AG04450 (cell line): Measurements from ENCODE around the gene HASPIN. TPM values are rescaled to one million over a fixed set of nuclear protein-coding genes. Genes with fewer than 3 reads are reported as not detected.

Experiments
- CTCF ChIA-PET: fragments of 300-600, 350-600 bp; formaldehyde crosslinking; extraction: SDS; loops from one replicate; lab custom pipeline; 2022; ENCODE audit warnings: antibody characterized with exemption, inconsistent platforms; lab: Charles Lee
- POLR2A ChIA-PET: fragments of 350-600 bp; formaldehyde crosslinking; extraction: SDS; loops from one replicate; lab custom pipeline; 2021; ENCODE audit warnings: antibody characterized with exemption, inconsistent platforms; lab: Yijun Ruan, JAX
- DNase-seq: peaks from one replicate; pipeline ENCODE4 v3.0.0-alpha.2; 2011; ENCODE audit warnings: low read depth, low spot score
- H3K27ac ChIP-seq: one replicate; pipeline ENCODE4 v1.5.1; 2012; ENCODE audit warnings: low read depth, low read length, control low read depth
- H3K27me3 ChIP-seq: one replicate; pipeline ENCODE4 v1.6.0; 2012; ENCODE audit warnings: low read length; ENCODE audit not compliant: control insufficient read depth, insufficient read depth
- H3K4me3 ChIP-seq: 2 replicates; pipeline ENCODE4 v1.5.1; 2011; ENCODE audit warnings: mild to moderate bottlenecking, low read depth, low read length, control low read depth
- H3K9me3 ChIP-seq: 2 replicates; pipeline ENCODE4 v1.5.1; 2012; ENCODE audit warnings: low read length; ENCODE audit not compliant: control insufficient read depth, insufficient read depth
- CTCF ChIP-seq: IDR thresholded peaks from 2 replicates; pipeline ENCODE4 v1.5.1; 2011; ENCODE audit warnings: low read depth, low read length, control low read depth, inconsistent platforms
- polyA minus RNA-seq: library from RNA; depleted of rRNA, polyadenylated mRNA; stranded (reverse); fragments of >200 nt; gene quantifications from 2 replicates; pipeline ENCODE4 v1.2.3, GENCODE V29; 2011; rRNA and poly(A)+ RNA removed
- polyA plus RNA-seq: library from polyadenylated mRNA; depleted of rRNA; stranded (reverse); fragments of >200 nt; gene quantifications from 2 replicates; pipeline ENCODE4 v1.2.3, GENCODE V29; 2011; rRNA removed

HASPIN gene
- polyA plus RNA-seq (1.3 and 1.6 TPM in 2 replicates), polyA minus RNA-seq (2.3 and 3.3 TPM in 2 replicates)

- peak; percentile 34 for TF ChIP-seq CTCF
- H3K27ac ChIP-seq = peak within 1 kb of the TSS; percentile 57
- ChIA-PET CTCF (interaction anchor here (0.6 to 2.2 kb wide), 7 partner anchors 9 to 1309 kb away, joined by 3 to 18 read pairs (median 7); partner anchors contain the start of genes NCBP3 and P2RX5), POLR2A (interaction anchor here (1.0 to 2.4 kb wide), 3 partner anchors 27 to 171 kb away, joined by 3 to 14 read pairs (median 3); partner anchors contain the start of genes EMC6, P2RX5 and TAX1BP3)
- no peaks in the 10 kb centered on the region; the same call in 1 of the 2 replicates for H3K9me3 ChIP-seq
- DNase-seq = peak; percentile 62
- no peaks in the 10 kb centered on the region for H3K27me3 ChIP-seq
- peak within 1 kb of the TSS; percentile 94 for H3K4me3 ChIP-seq
These were observed at the start of gene HASPIN for GRCh38 chr17:3723556-3724377. Gene HASPIN (plus strand): TSS chr17:3723903. CDS start chr17:3723936, 33 bp downstream.

DNA sequence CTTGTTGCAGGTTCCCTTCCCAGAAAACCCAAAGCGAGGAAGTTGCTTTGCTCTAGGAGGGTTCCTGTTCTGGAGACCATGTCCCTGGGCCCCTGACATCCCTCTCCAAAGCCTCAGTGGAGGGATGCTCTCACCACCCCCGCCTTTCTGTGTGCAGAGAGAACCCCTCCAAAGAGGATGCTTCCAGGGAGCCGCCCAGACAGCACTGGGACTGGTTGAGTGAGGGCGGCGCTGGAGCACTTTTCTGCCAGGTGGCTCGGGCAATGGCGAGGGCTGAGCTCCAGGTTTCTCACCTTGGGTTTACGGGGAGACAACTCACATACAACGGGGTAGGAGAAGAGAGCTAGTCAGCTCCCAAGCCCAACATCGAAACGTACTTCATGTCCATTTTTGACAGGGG lies 47.8 kb upstream of the HASPIN start:
- peaks cover 5% of the 10 kb centered on the region for H3K27me3 ChIP-seq
- CTCF ChIA-PET = interaction anchor here (0.6 kb wide), 1 partner anchor 162 kb away, joined by 5 read pairs; no protein-coding TSS in a partner anchor
- H3K9me3 ChIP-seq = no peaks in the 10 kb centered on the region; the same call in 1 of the 2 replicates
- TF ChIP-seq CTCF = no peak
- H3K4me3 ChIP-seq = no peak overlapping the region
- H3K27ac ChIP-seq = no peak overlapping the region
- POLR2A ChIA-PET = no interaction called here
- no peak for DNase-seq

DNA sequence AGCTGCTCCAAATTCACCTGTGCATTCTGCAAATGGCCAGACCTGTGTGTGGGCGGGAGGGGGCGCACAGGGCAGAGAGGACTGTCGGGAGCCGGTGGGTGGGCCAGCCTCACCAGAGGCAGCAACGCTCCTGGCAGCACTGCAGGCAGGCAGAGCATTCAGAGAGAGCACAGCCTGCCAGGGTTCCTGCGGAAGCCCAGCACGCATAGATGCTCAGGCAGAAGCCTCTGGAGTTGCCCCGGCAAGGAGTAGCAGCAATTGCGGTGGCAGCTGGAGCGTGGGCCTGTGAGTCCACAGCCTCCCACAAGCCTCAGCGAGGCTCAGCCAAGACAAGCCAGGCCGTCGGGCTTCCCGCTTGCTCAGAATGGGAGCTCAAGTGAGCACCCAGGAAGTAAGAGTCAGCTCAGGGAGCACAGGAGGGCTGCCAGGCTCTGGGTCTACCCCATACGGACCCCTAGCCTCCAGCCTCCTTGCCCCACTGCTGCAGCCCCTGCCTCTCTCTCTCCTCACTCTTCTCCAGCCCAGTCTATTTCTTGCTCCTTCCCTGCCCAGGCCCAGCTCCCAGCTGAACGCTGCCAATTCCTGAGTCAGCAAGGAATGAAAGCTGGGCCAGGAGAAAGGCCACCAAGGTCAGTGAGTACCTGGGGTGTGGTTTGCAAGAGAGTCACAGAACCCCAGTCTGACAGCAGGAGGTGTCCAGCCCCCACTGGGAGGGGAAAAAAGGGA lies 45.4 kb upstream of the HASPIN start:
- POLR2A ChIA-PET = interaction anchor here (1.8 kb wide), 1 partner anchor 11 kb away, joined by 10 read pairs; no protein-coding TSS in a partner anchor
- H3K27ac ChIP-seq = no peak overlapping the region
- CTCF ChIA-PET = interaction anchor here (0.7 kb wide), 1 partner anchor 8 kb away, joined by 3 read pairs; no protein-coding TSS in a partner anchor
- no peaks in the 10 kb centered on the region; the same call in 1 of the 2 replicates for H3K9me3 ChIP-seq
- H3K27me3 ChIP-seq = peaks cover 7% of the 10 kb centered on the region
- no peak overlapping the region for H3K4me3 ChIP-seq
- no peak for DNase-seq
- TF ChIP-seq CTCF = no peak

- Histone ChIP-seq H3K4me3 (no peak overlapping the region), H3K9me3 (no peaks in the 10 kb centered on the region; the same call in 1 of the 2 replicates), H3K27ac (no peak overlapping the region), H3K27me3 (peaks cover 7% of the 10 kb centered on the region)
- POLR2A ChIA-PET = interaction anchor here (1.0 to 1.8 kb wide), 3 partner anchors 8 to 11 kb away, joined by 4 to 10 read pairs (median 5); no protein-coding TSS in a partner anchor
- CTCF ChIA-PET = interaction anchor here (0.5 kb wide), 1 partner anchor 735 kb away, joined by 6 read pairs; no protein-coding TSS in a partner anchor
- no peak for TF ChIP-seq CTCF
- no peak for DNase-seq
These were observed 44.7 kb upstream of the HASPIN start for GRCh38 chr17:3678821-3679530.
